GM18519 (cell line): ENCODE results near the gene OR10A4.
"Not testable (repeated sequence)": the region's sequence is repeated elsewhere in the genome, so short reads cannot be mapped to it uniquely, and the experiment has no call there.

ENCODE experiments used
- ATAC-seq: cut with Tn5 transposase; IDR thresholded peaks from one replicate; pipeline ENCODE4 v1.9.1; 2021; ENCODE audit warnings: mild to moderate bottlenecking, moderate library complexity; ENCODE audit not compliant: unreplicated experiment, low FRiP score

OR10A4 gene

GRCh38 chr11:6894097-6894496, 17.7 kb downstream of the OR10A4 start:
- no peak for ATAC-seq

DNA sequence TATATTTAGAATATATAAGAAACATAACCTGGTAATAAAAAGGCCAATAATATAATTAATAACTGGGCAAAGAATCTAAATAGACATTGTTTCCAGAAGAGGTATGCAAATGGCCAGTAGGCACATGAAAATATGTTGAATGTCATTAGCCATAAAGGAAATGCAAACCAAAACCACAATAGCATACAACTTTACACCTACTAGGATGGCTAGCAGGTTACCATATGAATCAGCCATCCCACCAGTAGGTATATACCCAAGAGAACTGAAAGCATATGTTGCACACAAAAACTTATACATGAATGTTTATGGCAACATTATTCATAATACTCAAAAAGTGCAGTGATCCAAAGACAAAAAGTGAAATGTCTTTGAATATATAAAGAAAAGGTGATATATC, 18.6 kb downstream of the OR10A4 start:
- ATAC-seq, result peak; percentile 95

GRCh38 chr11:6898911-6899310, 22.5 kb downstream of the OR10A4 start:
- no peak for ATAC-seq

DNA sequence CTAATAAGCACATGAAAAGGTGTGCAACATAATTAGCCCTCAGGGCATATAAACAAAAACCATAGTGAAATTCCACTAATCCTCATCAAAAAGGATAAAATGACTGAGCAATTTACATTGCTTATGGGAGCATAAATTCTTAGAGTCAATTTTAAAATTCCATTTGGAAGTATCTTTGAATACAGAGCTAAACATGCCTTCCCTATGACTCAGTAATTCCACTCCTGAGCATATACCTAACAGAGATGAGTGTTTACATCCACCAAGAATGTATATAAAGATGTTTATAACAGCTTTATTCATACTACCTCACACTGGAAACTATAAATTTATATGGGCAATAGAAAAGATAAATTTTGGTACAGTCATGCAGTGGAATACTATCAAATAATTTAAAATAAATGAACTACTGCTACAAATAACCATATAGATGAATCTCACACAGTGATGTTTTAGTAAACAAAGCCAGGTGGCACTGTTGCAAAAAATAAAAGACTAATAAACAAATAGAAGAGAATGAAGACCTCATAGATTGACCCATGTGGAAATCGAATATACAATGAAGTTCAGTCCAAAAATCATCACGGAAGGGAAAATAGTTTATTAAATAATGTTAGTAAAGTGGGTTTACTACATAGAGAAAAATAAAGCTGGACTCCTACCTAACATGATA, 24.0 kb downstream of the OR10A4 start:
- ATAC-seq, result no peak

DNA sequence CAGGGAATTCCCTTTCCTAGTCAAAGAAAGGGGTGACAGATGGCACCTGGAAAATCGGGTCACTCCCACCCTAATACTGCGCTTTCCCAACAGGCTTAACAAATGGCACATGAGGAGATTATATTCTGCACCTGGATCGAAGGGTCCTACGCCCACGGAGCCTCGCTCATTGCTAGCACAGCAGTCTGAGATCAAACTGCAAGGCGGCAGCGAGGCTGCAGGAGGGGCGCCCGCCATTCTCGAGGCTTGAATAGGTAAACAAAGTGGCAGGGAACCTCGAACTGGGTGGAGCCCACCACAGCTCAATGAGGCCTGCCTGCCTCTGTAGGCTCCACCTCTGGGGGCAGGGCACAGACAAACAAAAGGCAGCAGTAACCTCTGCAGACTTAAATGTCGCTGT, 28.4 kb downstream of the OR10A4 start:
- ATAC-seq, result not testable (repeated sequence)

DNA sequence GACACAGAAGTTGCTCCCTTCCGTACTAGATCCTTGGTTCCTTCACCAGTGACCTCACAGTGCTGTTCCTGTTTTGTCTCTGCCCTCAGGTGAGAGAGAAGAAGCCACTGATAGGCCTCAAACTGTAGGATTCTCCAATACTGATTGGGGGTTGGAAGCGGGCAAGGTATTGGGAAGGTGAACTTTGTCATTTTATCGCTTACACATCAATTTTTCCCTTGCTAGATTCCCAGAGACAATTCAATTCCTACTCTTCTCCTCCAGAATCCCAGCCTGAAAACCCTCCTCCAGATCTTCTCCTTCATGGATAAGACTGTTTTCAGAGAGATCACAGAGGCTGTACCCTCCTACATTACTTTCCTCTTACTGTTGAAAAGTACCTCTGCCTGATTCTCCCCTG, 35.0 kb downstream of the OR10A4 start:
- no peak for ATAC-seq

GRCh38 chr11:6911948-6912347, 35.5 kb downstream of the OR10A4 start:
- ATAC-seq, result no peak

- no peak for ATAC-seq
These were observed 43.3 kb downstream of the OR10A4 start for GRCh38 chr11:6919698-6920097.

- no peak for ATAC-seq
These were observed 44.3 kb downstream of the OR10A4 start, which contains the start of gene OR2D3 for GRCh38 chr11:6920702-6921101. TSS of gene OR2D3 (plus strand) at chr11:6921002. CDS start at chr11:6921002, 0 bp downstream.

DNA sequence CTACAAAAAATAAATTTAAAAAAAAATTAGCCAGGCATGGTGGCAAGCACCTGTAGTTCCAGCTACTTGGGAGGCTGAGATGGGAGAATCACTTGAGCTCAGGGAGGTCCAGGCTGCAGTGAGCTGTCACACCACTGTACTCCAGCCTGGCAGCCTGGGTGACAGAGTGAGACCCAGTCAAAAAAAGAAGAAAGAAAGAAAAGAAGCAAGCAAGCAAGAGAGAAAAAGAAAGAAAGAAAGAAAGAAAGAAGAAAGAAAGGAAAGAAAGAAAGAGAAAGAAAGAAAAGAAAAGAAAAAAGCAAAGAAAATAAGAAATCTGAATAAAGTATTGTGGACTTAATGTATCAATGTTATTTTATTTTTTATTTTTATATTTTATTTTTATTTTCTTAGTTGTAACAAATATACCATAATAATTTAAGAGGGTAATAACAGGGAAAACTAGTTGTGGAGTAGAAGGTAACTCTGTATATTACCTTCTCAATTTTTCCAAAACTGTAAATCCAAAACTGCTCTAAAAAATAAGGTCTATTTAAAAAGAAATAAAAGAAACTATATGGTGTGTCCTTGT, 48.7 kb downstream of the OR10A4 start:
- ATAC-seq, result no peak

- ATAC-seq, result peak; percentile 11
These were observed 49.3 kb downstream of the OR10A4 start for GRCh38 chr11:6925636-6926207.

DNA sequence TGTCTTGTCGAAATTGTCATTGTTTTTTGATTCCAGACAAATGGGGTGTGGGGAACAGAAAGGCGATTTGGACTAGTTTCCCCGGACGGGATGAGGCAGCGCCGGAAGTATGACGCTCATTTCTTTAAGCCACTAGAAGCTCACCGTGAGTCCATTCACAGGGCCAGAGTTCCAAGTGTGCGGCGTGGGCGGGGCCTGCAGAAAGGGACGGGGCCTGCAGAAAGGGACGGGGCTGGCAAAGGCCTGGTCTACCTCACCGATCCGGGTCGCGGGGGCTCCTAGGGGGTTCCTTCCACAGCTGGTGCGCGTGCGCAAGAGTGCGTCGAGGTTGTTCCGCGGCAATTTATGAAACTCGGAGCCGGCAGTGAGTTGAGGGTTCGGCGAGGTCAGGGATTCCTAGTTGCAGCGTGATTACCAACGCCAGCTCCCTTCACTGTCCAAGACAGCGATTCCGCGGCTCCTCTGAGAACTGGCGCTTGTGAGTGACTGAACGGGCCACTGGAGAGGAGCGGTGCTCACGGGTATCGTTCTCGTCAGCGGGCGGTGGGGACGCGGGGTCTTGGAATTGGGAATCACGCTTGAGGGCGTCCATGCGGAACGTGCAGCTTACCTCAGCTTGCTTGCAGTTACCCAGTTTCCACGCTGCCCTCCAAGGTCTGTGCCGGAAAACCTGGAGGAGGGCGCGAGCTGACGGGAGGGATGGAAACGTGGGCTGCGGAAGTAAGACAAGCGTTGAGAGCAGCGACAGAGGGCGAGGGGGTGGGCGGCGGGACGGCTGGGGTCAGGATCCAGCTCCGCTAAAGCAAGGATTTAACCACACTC, 50.0 kb downstream of the OR10A4 start, which contains the start of gene ZNF215:
TSS of gene ZNF215 (plus strand) at position 219 of the 822 bp plus-strand sequence. CDS start 5,847 bp downstream, outside the sequence.
- peak; percentile 78 for ATAC-seq

GRCh38 chr11:6927030-6927617, 50.7 kb downstream of the OR10A4 start:
- peak; percentile 49 for ATAC-seq
